T-helper 2 cell (primary cell): ENCODE measurements around the gene RBBP8NL.
"Not testable (repeated sequence)": the region's sequence is repeated elsewhere in the genome, so short reads cannot be mapped to it uniquely, and the experiment has no call there.

Source experiments
- DNase-seq, 5 experiments: peaks; one replicate each; pipeline versions ENCODE4 v3.0.0 to v3.0.0-alpha.2; 2012 to 2022

RBBP8NL gene

GRCh38 chr20:62390317-62391164 lies 36.8 kb downstream of the RBBP8NL start:
- DNase-seq: no peak

- no peak for DNase-seq
Measured at GRCh38 chr20:62389601-62390087, 37.7 kb downstream of the RBBP8NL start.

- DNase-seq: no peak
Measured at GRCh38 chr20:62388839-62389600, 38.3 kb downstream of the RBBP8NL start.

- DNase-seq: no peak
Measured at GRCh38 chr20:62387933-62388635, 39.3 kb downstream of the RBBP8NL start.

- DNase-seq: peak in 1 of 5 experiments; percentile 50
Measured at GRCh38 chr20:62387219-62387913, 40.0 kb downstream of the RBBP8NL start.

GRCh38 chr20:62386383-62387218 lies 40.7 kb downstream of the RBBP8NL start, which contains the start of gene RPS21:
Gene RPS21 (plus strand): TSS chr20:62387103. CDS start chr20:62387339, 236 bp downstream.
- peak; percentile 85 to 96 (median 88) for DNase-seq

GRCh38 chr20:62382306-62383198 lies 44.8 kb downstream of the RBBP8NL start:
- peak; percentile 46 to 80 (median 67) for DNase-seq

- no peak for DNase-seq
Measured at GRCh38 chr20:62381842-62382241, 45.5 kb downstream of the RBBP8NL start.

- DNase-seq: no peak
Measured at GRCh38 chr20:62381202-62381797, 46.0 kb downstream of the RBBP8NL start.

- DNase-seq: no peak
Measured at GRCh38 chr20:62378215-62378614, 49.1 kb downstream of the RBBP8NL start.

- no peak for DNase-seq
Measured at GRCh38 chr20:62377615-62378178, 49.6 kb downstream of the RBBP8NL start.

- DNase-seq: no peak
Measured at GRCh38 chr20:62377064-62377461, 50.3 kb downstream of the RBBP8NL start.

GRCh38 chr20:62376112-62377063 lies 51.0 kb downstream of the RBBP8NL start:
- DNase-seq: no peak

- no peak for DNase-seq
Measured at GRCh38 chr20:62374331-62375152, 52.8 kb downstream of the RBBP8NL start.

- DNase-seq: not testable (repeated sequence)
Measured at GRCh38 chr20:62373631-62374179, 53.6 kb downstream of the RBBP8NL start.

- DNase-seq: no peak
Measured at GRCh38 chr20:62372042-62372993, 55.0 kb downstream of the RBBP8NL start.
